Natural killer cell (primary cell): ENCODE results near the gene ABR. TPM values are rescaled to one million over a fixed set of nuclear protein-coding genes. Genes with fewer than 3 reads are reported as not detected.

Experiments
- ATAC-seq, 3 donors: fragments of 150-1000 bp in 2 of 3; fragments of 200-7000 bp in 1 of 3; cut with Tn5 transposase; 1 replicate in 1 of 3; 2 replicates in 2 of 3; pipeline ENCODE4 v1.10.0; 2021; ENCODE audit warnings: mild to moderate bottlenecking in 2 of 3, moderate library complexity in 2 of 3
- DNase-seq, 2 donors: peaks; one replicate each; pipeline versions ENCODE4 v3.0.0 to v3.0.0-alpha.2; 2013 to 2021; ENCODE audit warnings: mixed read lengths in 1 of 2
- H3K27ac ChIP-seq: one replicate; pipeline ENCODE4 v1.5.1; 2013; ENCODE audit warnings: mild to moderate bottlenecking, low read length
- H3K27me3 ChIP-seq: one replicate; pipeline ENCODE4 v1.6.1; 2013; ENCODE audit warnings: low read length; ENCODE audit not compliant: control insufficient read depth, insufficient read depth
- H3K36me3 ChIP-seq: one replicate; pipeline ENCODE4 v1.6.1; 2013; ENCODE audit warnings: low read length; ENCODE audit not compliant: control insufficient read depth, insufficient read depth
- H3K4me1 ChIP-seq: one replicate; pipeline ENCODE4 v1.6.1; 2013; ENCODE audit warnings: low read length; ENCODE audit not compliant: control insufficient read depth, insufficient read depth
- H3K4me3 ChIP-seq: one replicate; pipeline ENCODE4 v1.5.1; 2013; ENCODE audit warnings: low read length
- H3K9me3 ChIP-seq: one replicate; pipeline ENCODE4 v1.6.1; 2013; ENCODE audit warnings: low read length; ENCODE audit not compliant: control insufficient read depth, insufficient read depth
- H3K27ac Mint-ChIP-seq, 2 donors: one replicate each; pipeline ENCODE4 v1.8.0; 2022; ENCODE audit warnings: mild to moderate bottlenecking in 2 of 2, mixed read lengths in 2 of 2, moderate library complexity in 1 of 2
- H3K27me3 Mint-ChIP-seq, 2 donors: one replicate each; pipeline ENCODE4 v1.8.0; 2022; ENCODE audit warnings: low read depth in 2 of 2, mixed read lengths in 2 of 2
- H3K36me3 Mint-ChIP-seq: one replicate; pipeline ENCODE4 v1.8.0; 2022; ENCODE audit warnings: mixed read lengths
- H3K4me1 Mint-ChIP-seq, 2 donors: one replicate each; pipeline ENCODE4 v1.8.0; 2022; ENCODE audit warnings: mixed read lengths in 2 of 2
- H3K4me3 Mint-ChIP-seq: one replicate; pipeline ENCODE4 v1.8.0; 2022; ENCODE audit warnings: mild to moderate bottlenecking, moderate library complexity, mixed read lengths
- H3K9me3 Mint-ChIP-seq, 2 donors: one replicate each; pipeline ENCODE4 v1.8.0; 2022; ENCODE audit warnings: mixed read lengths in 2 of 2
- CTCF ChIP-seq: fragments of 200-600 bp; IDR thresholded peaks from one replicate; pipeline ENCODE4 v1.8.0; 2022; ENCODE audit warnings: antibody characterized with exemption
- WGBS: methylation state at CpG from one replicate; pipeline ENCODE4 v1.1.7; 2013; ENCODE audit warnings: missing lambda C conversion rate; ENCODE audit not compliant: insufficient coverage; 5-methylcytosine and 5-hydroxymethylcytosine counted together
- intact Hi-C: fragments of 100-400 bp; cut with micrococcal nuclease; formaldehyde crosslinking; loops from one replicate; pipeline ENCODE4 v1.14.2; 2022
- total RNA-seq, 4 donors: library from RNA; stranded (reverse); fragments of 120-200 nt in 1 of 4; gene quantifications; one replicate each; pipeline versions ENCODE4 v1.2.3 to v1.2.4, GENCODE V29; 2013 to 2022

ABR gene
- total RNA-seq, 3 donors from 2014 or later (not counting 1 experiment from before 2014, with no cell fraction given) = 155 to 215 (median 163) TPM

GRCh38 chr17:1177016-1177700, 2.6 kb downstream of the ABR start:
- no peak for TF ChIP-seq CTCF
- Histone ChIP-seq H3K27ac (no peak overlapping the region), H3K4me3 (no peak overlapping the region), H3K27me3 (no peaks in the 10 kb centered on the region), H3K4me1 (peaks cover 37% of the 10 kb centered on the region), H3K9me3 (no peaks in the 10 kb centered on the region), H3K36me3 (no peaks in the 10 kb centered on the region)
- Mint-ChIP-seq H3K4me1 (peaks cover 7 to 29% of the 10 kb centered on the region in 2 donors), H3K36me3 (no peaks in the 10 kb centered on the region), H3K27me3 (no peaks in the 10 kb centered on the region), H3K27ac (no peak overlapping the region), H3K9me3 (no peaks in the 10 kb centered on the region), H3K4me3 (no peak overlapping the region)
- 67% methylated on average over 9 of the region's 9 CpGs for WGBS
- intact Hi-C loops = no loop called here
- DNase-seq = no peak
- no peak for ATAC-seq

- Histone ChIP-seq H3K4me1 (peaks cover 20% of the 10 kb centered on the region), H3K36me3 (no peaks in the 10 kb centered on the region), H3K27me3 (no peaks in the 10 kb centered on the region), H3K9me3 (no peaks in the 10 kb centered on the region), H3K4me3 (no peak overlapping the region), H3K27ac (no peak overlapping the region)
- DNase-seq = no peak
- TF ChIP-seq CTCF = no peak
- Mint-ChIP-seq H3K27ac (no peak overlapping the region), H3K27me3 (no peaks in the 10 kb centered on the region), H3K4me3 (no peak overlapping the region), H3K9me3 (no peaks in the 10 kb centered on the region), H3K4me1 (peaks cover 14 to 29% of the 10 kb centered on the region in 2 donors), H3K36me3 (no peaks in the 10 kb centered on the region)
- intact Hi-C loops = no loop called here
- whole genome bisulfite sequencing = 94% methylated on average over 11 of the region's 11 CpGs
- no peak for ATAC-seq
These were observed 5.4 kb downstream of the ABR start for GRCh38 chr17:1174263-1174880.

- no peaks in the 10 kb centered on the region for H3K9me3 Mint-ChIP-seq
These were observed 6.1 kb downstream of the ABR start for GRCh38 chr17:1173432-1174262.

More at GRCh38 chr17:1173432-1174262, 6.1 kb downstream of the ABR start:
- intact Hi-C loops = no loop called here
- 95% methylated on average over 28 of the region's 28 CpGs for WGBS
- H3K4me3 Mint-ChIP-seq = no peak overlapping the region
- no peaks in the 10 kb centered on the region for H3K27me3 Mint-ChIP-seq
- no peak overlapping the region for H3K27ac ChIP-seq
- DNase-seq = no peak
- ATAC-seq = no peak
- peaks cover 14 to 26% of the 10 kb centered on the region in 2 donors for H3K4me1 Mint-ChIP-seq
- peaks cover 13% of the 10 kb centered on the region for H3K4me1 ChIP-seq
- H3K4me3 ChIP-seq = no peak overlapping the region
- no peaks in the 10 kb centered on the region for H3K36me3 ChIP-seq
- H3K27me3 ChIP-seq = no peaks in the 10 kb centered on the region
- H3K36me3 Mint-ChIP-seq = no peaks in the 10 kb centered on the region
- TF ChIP-seq CTCF = no peak
- no peaks in the 10 kb centered on the region for H3K9me3 ChIP-seq
- H3K27ac Mint-ChIP-seq = no peak overlapping the region
